K562 (cell line): Measurements from ENCODE around the gene BTRC. TPM values are rescaled to one million over a fixed set of nuclear protein-coding genes. Genes with fewer than 3 reads are reported as not detected.
A peak's percentile ranks its signal among the peaks of the same experiment; 100 is the strongest.

ENCODE experiments used
- ARID1B ChIP-seq: fragments of 450-650 bp; IDR thresholded peaks from 2 replicates; pipeline ENCODE4 v1.6.1; 2016; ENCODE audit warnings: antibody characterized with exemption, mild to moderate bottlenecking, inconsistent platforms
- CBX3 ChIP-seq, 2 experiments: IDR thresholded peaks; 1 replicate in 1 of 2; 2 replicates in 1 of 2; pipeline ENCODE4 v1.6.1; 2012; ENCODE audit warnings: inconsistent platforms in 2 of 2, low read length in 2 of 2, borderline replicate concordance in 1 of 2, control low read depth in 1 of 2
- ELK3 ChIP-seq: fragments of 450-650 bp; formaldehyde crosslinking; IDR thresholded peaks from 2 replicates; pipeline ENCODE4 v1.4.0; 2020; ENCODE audit warnings: mild to moderate bottlenecking
- HDAC6 ChIP-seq: IDR thresholded peaks from 2 replicates; pipeline ENCODE4 v1.6.1; 2012; ENCODE audit warnings: low read depth, mild to moderate bottlenecking, control low read depth, inconsistent platforms, low read length, moderate library complexity
- HMGN3 ChIP-seq: IDR thresholded peaks from 2 replicates; pipeline ENCODE4 v1.6.1; 2011; ENCODE audit warnings: borderline replicate concordance, low read depth, mild to moderate bottlenecking, mixed read lengths, low read length; ENCODE audit not compliant: insufficient read length; ENCODE audit errors: extremely low read depth
- MAZ ChIP-seq, 2 experiments: fragments of 450-650 bp in 1 of 2; sonication (generic) in 1 of 2; formaldehyde crosslinking; IDR thresholded peaks in 1 of 2; conservative IDR thresholded peaks in 1 of 2; 2 replicates each; pipeline versions ENCODE4 v1.4.0 to v1.5.0; 2020; ENCODE audit warnings: mild to moderate bottlenecking in 1 of 2, missing genetic modification reagents in 1 of 2
- NCOA6 ChIP-seq: fragments of 450-650 bp; IDR thresholded peaks from 2 replicates; pipeline ENCODE4 v1.6.1; 2017; ENCODE audit warnings: mild to moderate bottlenecking
- PHF8 ChIP-seq: fragments of 200-600 bp; sonication (generic); IDR thresholded peaks from 2 replicates; pipeline ENCODE4 v1.6.1; 2012; ENCODE audit warnings: mixed run types, mild to moderate bottlenecking, inconsistent platforms, low read length, moderate library complexity, borderline replicate concordance
- RAD51 ChIP-seq: fragments of 450-650 bp; IDR thresholded peaks from 2 replicates; pipeline ENCODE4 v1.7.1; 2016; ENCODE audit warnings: low read depth, mild to moderate bottlenecking, borderline replicate concordance
- SETDB1 ChIP-seq: IDR thresholded peaks from one replicate; pipeline ENCODE4 v1.6.1; 2012; ENCODE audit warnings: low read length, control low read depth, inconsistent platforms
- TAF9B ChIP-seq: fragments of 450-650 bp; IDR thresholded peaks from 2 replicates; pipeline ENCODE4 v1.6.1; 2018; ENCODE audit warnings: mild to moderate bottlenecking; ENCODE audit not compliant: partially characterized antibody
- THRAP3 ChIP-seq: fragments of 450-650 bp; IDR thresholded peaks from 2 replicates; pipeline ENCODE4 v1.6.1; 2016; ENCODE audit warnings: mild to moderate bottlenecking, inconsistent platforms, borderline replicate concordance
- UBTF ChIP-seq, 2 experiments: IDR thresholded peaks; 2 replicates each; pipeline ENCODE4 v1.6.1; 2012; ENCODE audit warnings: improper control_type of control experiment in 2 of 2, low read depth in 2 of 2, low read length in 2 of 2, borderline replicate concordance in 1 of 2
- ZNF764 ChIP-seq: fragments of 250-450 bp; sonication (Bioruptor Pico); IDR thresholded peaks from 2 replicates; pipeline ENCODE4 v1.4.0; 2020; ENCODE audit warnings: low read depth, mild to moderate bottlenecking, moderate library complexity
- polyA plus RNA-seq, 8 experiments: library from polyadenylated mRNA; depleted of rRNA in 4 of 8; stranded (reverse) in 5 of 8; unstranded in 3 of 8; fragments of >200 nt; fragmentation: Nextera tagmentation in 2 of 8; fragmentation: Illumina TruSeq in 1 of 8; extraction: Ambion mirVana in 2 of 8; extraction: Trizol in 1 of 8; gene quantifications; 2 replicates each; pipeline versions ENCODE4 v1.2.1 to v1.2.3, GENCODE V29; 2011 to 2014; ENCODE audit warnings: inconsistent platforms in 1 of 8, missing spikeins in 1 of 8
- total RNA-seq, 7 experiments: library from RNA; depleted of rRNA in 6 of 7; stranded (reverse); fragments of >200 nt in 6 of 7; fragmentation: Illumina TruSeq in 2 of 7; extraction: Trizol in 2 of 7; gene quantifications; 2 replicates each; pipeline versions ENCODE4 v1.2.1 to v1.2.3, GENCODE V29; 2011 to 2021; ENCODE audit warnings: low replicate concordance in 1 of 7
- TF ChIP-seq, protein P1 (sequence below): fragments of 450-650 bp; IDR thresholded peaks from 2 replicates; pipeline ENCODE4 v1.7.1; 2018; ENCODE audit warnings: mild to moderate bottlenecking, low read depth; ENCODE audit not compliant: partially characterized antibody
- TF ChIP-seq, protein P2 (sequence below): fragments of 450-650 bp; IDR thresholded peaks from 2 replicates; pipeline ENCODE4 v1.6.1; 2018; ENCODE audit not compliant: partially characterized antibody

Gene BTRC
- total and polyA plus RNA-seq, 9 of the 15 experiments (the other 6 are each of a cell fraction or from before 2014, with no cell fraction given), result 1.6 to 15.4 (median 7.0) TPM

- TF ChIP-seq, protein P1, sequence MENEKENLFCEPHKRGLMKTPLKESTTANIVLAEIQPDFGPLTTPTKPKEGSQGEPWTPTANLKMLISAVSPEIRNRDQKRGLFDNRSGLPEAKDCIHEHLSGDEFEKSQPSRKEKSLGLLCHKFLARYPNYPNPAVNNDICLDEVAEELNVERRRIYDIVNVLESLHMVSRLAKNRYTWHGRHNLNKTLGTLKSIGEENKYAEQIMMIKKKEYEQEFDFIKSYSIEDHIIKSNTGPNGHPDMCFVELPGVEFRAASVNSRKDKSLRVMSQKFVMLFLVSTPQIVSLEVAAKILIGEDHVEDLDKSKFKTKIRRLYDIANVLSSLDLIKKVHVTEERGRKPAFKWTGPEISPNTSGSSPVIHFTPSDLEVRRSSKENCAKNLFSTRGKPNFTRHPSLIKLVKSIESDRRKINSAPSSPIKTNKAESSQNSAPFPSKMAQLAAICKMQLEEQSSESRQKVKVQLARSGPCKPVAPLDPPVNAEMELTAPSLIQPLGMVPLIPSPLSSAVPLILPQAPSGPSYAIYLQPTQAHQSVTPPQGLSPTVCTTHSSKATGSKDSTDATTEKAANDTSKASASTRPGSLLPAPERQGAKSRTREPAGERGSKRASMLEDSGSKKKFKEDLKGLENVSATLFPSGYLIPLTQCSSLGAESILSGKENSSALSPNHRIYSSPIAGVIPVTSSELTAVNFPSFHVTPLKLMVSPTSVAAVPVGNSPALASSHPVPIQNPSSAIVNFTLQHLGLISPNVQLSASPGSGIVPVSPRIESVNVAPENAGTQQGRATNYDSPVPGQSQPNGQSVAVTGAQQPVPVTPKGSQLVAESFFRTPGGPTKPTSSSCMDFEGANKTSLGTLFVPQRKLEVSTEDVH, result no peak
- TF ChIP-seq PHF8 (peak; percentile 26; the same call in 1 of the 2 replicates), SETDB1 (no peak), ELK3 (CRISPR knock-in tag) (no peak), THRAP3 (no peak), RAD51 (no peak), HMGN3 (peak; percentile 69), NCOA6 (peak; percentile 58; the same call in 1 of the 2 replicates), UBTF (IDR thresholded peaks at IDR 0.05; ENCODE audit: borderline replicate concordance in 1 of 2, low read depth in 2 of 2, low read length in 2 of 2) (peak in 1 of 2 experiments; percentile 46; a peak in 1 of 4 replicates), TAF9B (no peak), ZNF764 (CRISPR knock-in tag) (no peak), MAZ (CRISPR knock-in tag; conservative IDR thresholded peaks at IDR 0.05 in 1 of 2, IDR thresholded peaks at IDR 0.05 in 1 of 2) (peak; percentile 26 to 44; a peak in 2 of 4 replicates), HDAC6 (no peak), CBX3 (IDR thresholded peaks at IDR 0.05; ENCODE audit: borderline replicate concordance in 1 of 2, low read length in 2 of 2) (no peak), ARID1B (peak; percentile 45)
- TF ChIP-seq, protein P2, sequence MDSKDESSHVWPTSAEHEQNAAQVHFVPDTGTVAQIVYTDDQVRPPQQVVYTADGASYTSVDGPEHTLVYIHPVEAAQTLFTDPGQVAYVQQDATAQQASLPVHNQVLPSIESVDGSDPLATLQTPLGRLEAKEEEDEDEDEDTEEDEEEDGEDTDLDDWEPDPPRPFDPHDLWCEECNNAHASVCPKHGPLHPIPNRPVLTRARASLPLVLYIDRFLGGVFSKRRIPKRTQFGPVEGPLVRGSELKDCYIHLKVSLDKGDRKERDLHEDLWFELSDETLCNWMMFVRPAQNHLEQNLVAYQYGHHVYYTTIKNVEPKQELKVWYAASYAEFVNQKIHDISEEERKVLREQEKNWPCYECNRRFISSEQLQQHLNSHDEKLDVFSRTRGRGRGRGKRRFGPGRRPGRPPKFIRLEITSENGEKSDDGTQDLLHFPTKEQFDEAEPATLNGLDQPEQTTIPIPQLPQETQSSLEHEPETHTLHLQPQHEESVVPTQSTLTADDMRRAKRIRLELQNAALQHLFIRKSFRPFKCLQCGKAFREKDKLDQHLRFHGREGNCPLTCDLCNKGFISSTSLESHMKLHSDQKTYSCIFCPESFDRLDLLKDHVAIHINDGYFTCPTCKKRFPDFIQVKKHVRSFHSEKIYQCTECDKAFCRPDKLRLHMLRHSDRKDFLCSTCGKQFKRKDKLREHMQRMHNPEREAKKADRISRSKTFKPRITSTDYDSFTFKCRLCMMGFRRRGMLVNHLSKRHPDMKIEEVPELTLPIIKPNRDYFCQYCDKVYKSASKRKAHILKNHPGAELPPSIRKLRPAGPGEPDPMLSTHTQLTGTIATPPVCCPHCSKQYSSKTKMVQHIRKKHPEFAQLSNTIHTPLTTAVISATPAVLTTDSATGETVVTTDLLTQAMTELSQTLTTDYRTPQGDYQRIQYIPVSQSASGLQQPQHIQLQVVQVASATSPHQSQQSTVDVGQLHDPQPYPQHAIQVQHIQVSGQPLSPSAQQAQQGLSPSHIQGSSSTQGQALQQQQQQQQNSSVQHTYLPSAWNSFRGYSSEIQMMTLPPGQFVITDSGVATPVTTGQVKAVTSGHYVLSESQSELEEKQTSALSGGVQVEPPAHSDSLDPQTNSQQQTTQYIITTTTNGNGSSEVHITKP, result no peak
Observed at GRCh38 chr10:101566333-101567164, 212.6 kb downstream of the BTRC start (continued).
